Measurements from ENCODE around the gene NUP188. TPM values are rescaled to one million over a fixed set of nuclear protein-coding genes. Genes with fewer than 3 reads are reported as not detected.

Gene NUP188
- total and polyA plus RNA-seq, 2 experiments from 2014 or later, result 28.1 TPM

DNA sequence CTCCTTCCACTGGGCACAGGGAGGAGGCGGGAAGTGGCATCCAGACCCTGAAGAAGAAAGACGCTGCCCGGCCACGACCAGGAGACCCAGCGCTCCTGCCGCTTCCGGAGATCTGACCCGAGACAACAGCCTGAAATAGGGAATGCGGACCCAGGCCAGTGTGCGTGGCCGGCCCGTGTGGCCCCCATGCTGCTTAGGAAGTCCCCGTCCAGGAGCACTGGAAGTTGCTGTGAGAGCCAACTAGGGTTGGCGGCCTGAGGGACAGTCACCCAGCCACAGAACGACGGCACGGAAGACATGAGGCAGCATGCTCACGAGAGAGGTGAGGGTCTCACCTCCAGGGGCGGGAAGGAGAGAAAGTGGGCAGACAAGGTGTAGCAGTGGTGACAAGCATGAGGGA is 63.7 kb downstream of the NUP188 start:
- Histone ChIP-seq H3K9me2 (replicated peaks; ENCODE audit: insufficient read depth) (no peaks in the 10 kb centered on the region), H4K20me1 (ENCODE audit: insufficient read depth, poor library complexity, severe bottlenecking) (no peaks in the 10 kb centered on the region), H3K9me3 (ENCODE audit: low read depth) (no peaks in the 10 kb centered on the region), H3K79me2 (no peaks in the 10 kb centered on the region), H3K27ac (no peak overlapping the region), H3K4me1 (ENCODE audit: insufficient read depth) (no peaks in the 10 kb centered on the region), H3K4me2 (no peak overlapping the region), H3K4me3 (no peak overlapping the region), H2AFZ (no peak overlapping the region), H3K36me3 (replicated peaks; ENCODE audit: insufficient read depth, low read depth) (no peaks in the 10 kb centered on the region), H3K27me3 (no peaks in the 10 kb centered on the region)
- no peak for TF ChIP-seq EZH2phosphoT487 (IDR thresholded peaks at IDR 0.05; ENCODE audit: low read depth, severe bottlenecking, unreplicated experiment)
- TF ChIP-seq CTCF (IDR thresholded peaks at IDR 0.05; ENCODE audit: poor library complexity), result no peak
- TF ChIP-seq EZH2 (IDR thresholded peaks at IDR 0.05; ENCODE audit: borderline replicate concordance), result no peak
- peak; percentile 3 for DNase-seq (ENCODE audit: low spot score)
- WGBS (ENCODE audit: low lambda C conversion rate, missing lambda C conversion rate), result 95% methylated on average over 19 of the region's 19 CpGs

DNA sequence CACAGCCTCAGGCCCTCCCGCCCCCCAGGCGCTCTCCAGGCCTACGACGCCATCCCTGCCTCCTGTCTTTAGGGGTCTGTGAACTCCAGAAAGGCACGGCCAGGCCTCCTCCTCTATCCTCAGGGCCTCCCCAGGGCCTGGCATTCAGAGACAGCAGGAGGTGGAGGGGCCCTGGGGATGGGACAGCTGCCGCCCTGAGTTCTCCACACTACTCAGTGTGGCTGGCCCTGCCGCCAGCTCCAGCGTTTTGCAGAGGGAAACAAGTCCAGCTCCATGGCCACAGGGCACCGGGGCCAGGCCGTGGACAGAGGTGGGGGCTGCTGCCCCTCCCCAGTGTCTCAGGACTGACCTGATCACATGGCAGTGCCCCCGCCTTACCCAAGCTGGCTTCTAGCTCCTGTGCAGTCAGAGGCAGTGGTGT is 64.3 kb downstream of the NUP188 start:
- TF ChIP-seq EZH2 (IDR thresholded peaks at IDR 0.05; ENCODE audit: borderline replicate concordance) (no peak), CTCF (IDR thresholded peaks at IDR 0.05; ENCODE audit: poor library complexity) (no peak), EZH2phosphoT487 (IDR thresholded peaks at IDR 0.05; ENCODE audit: low read depth, severe bottlenecking, unreplicated experiment) (no peak)
- Histone ChIP-seq H3K27me3 (no peaks in the 10 kb centered on the region), H3K27ac (no peak overlapping the region), H3K4me2 (no peak overlapping the region), H2AFZ (no peak overlapping the region), H3K36me3 (replicated peaks; ENCODE audit: insufficient read depth, low read depth) (no peaks in the 10 kb centered on the region), H3K9me2 (replicated peaks; ENCODE audit: insufficient read depth) (no peaks in the 10 kb centered on the region), H3K4me3 (no peak overlapping the region), H4K20me1 (ENCODE audit: insufficient read depth, poor library complexity, severe bottlenecking) (no peaks in the 10 kb centered on the region), H3K79me2 (no peaks in the 10 kb centered on the region), H3K9me3 (ENCODE audit: low read depth) (no peaks in the 10 kb centered on the region), H3K4me1 (ENCODE audit: insufficient read depth) (no peaks in the 10 kb centered on the region)
- DNase-seq (ENCODE audit: low spot score), result no peak
- WGBS (ENCODE audit: low lambda C conversion rate, missing lambda C conversion rate), result 87% methylated on average over 11 of the region's 11 CpGs

DNA sequence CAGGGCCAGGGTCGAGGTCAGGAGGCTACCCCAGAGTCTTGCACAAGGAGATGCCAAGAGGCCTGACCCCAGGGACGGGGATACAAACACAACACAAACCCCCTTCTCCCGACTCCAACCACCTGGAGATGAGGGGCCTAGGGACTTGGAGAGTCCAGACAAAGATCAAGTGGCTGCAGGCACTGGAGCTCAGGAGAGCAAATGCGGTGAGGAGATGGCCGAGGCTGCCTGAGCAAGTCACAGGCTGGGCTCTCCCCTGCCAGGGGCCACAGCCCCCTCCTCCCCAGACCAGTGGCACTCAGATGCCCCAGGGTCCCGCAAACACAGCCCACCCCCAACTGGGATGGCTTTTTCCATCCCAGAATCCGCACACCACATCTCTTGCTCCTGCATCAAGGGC is 64.8 kb downstream of the NUP188 start:
- H3K36me3 ChIP-seq (replicated peaks; ENCODE audit: insufficient read depth, low read depth), result no peaks in the 10 kb centered on the region
- H3K4me3 ChIP-seq, result no peak overlapping the region
- no peak overlapping the region for H2AFZ ChIP-seq
- no peaks in the 10 kb centered on the region for H3K79me2 ChIP-seq
- no peak overlapping the region for H3K4me2 ChIP-seq
- DNase-seq (ENCODE audit: low spot score), result no peak
- H4K20me1 ChIP-seq (ENCODE audit: insufficient read depth, poor library complexity, severe bottlenecking), result no peaks in the 10 kb centered on the region
- H3K9me2 ChIP-seq (replicated peaks; ENCODE audit: insufficient read depth), result no peaks in the 10 kb centered on the region
- H3K27ac ChIP-seq, result no peak overlapping the region
- no peaks in the 10 kb centered on the region for H3K27me3 ChIP-seq
- no peaks in the 10 kb centered on the region for H3K9me3 ChIP-seq (ENCODE audit: low read depth)
- no peaks in the 10 kb centered on the region for H3K4me1 ChIP-seq (ENCODE audit: insufficient read depth)
- TF ChIP-seq EZH2 (IDR thresholded peaks at IDR 0.05; ENCODE audit: borderline replicate concordance) (no peak), EZH2phosphoT487 (IDR thresholded peaks at IDR 0.05; ENCODE audit: low read depth, severe bottlenecking, unreplicated experiment) (no peak), CTCF (IDR thresholded peaks at IDR 0.05; ENCODE audit: poor library complexity) (no peak)
- WGBS (ENCODE audit: low lambda C conversion rate, missing lambda C conversion rate), result 94% methylated on average over 6 of the region's 7 CpGs

Data from hepatocyte (in vitro differentiated cells).